Measurements from ENCODE around the gene PM20D2.

DNA sequence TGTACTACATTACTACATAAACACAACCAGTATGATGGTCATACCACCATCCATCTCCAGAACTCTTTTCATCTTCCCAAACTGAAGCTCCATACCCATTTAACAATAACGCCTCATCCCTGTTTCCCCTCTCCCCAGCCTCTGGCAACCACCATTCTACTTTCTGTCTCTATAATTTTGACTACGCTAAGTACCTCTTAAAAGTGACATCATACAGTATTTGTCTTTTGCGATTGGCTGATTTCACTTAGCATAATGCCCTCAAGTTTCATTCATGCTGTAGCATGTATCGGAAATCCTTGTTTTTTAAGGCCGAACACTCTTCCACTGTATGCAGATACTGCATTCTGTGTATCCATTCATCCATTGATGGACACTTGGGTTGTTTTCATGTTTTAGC, 41.6 kb downstream of the PM20D2 start:
- TF ChIP-seq, protein P1, sequence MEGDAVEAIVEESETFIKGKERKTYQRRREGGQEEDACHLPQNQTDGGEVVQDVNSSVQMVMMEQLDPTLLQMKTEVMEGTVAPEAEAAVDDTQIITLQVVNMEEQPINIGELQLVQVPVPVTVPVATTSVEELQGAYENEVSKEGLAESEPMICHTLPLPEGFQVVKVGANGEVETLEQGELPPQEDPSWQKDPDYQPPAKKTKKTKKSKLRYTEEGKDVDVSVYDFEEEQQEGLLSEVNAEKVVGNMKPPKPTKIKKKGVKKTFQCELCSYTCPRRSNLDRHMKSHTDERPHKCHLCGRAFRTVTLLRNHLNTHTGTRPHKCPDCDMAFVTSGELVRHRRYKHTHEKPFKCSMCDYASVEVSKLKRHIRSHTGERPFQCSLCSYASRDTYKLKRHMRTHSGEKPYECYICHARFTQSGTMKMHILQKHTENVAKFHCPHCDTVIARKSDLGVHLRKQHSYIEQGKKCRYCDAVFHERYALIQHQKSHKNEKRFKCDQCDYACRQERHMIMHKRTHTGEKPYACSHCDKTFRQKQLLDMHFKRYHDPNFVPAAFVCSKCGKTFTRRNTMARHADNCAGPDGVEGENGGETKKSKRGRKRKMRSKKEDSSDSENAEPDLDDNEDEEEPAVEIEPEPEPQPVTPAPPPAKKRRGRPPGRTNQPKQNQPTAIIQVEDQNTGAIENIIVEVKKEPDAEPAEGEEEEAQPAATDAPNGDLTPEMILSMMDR (conservative IDR thresholded peaks at IDR 0.05; ENCODE audit: low read length), result no peak
- no peak for TF ChIP-seq EZH2phosphoT487 (IDR thresholded peaks at IDR 0.05; ENCODE audit: borderline replicate concordance)
